Prostate gland (tissue), 2 donors: ENCODE data around the gene EHBP1. TPM values are rescaled to one million over a fixed set of nuclear protein-coding genes. Genes with fewer than 3 reads are reported as not detected.

ENCODE experiments used
- DNase-seq: peaks from one replicate; pipeline ENCODE4 v3.0.0-alpha.2; 2019; ENCODE audit warnings: low spot score
- H3K27ac ChIP-seq, 2 donors: fragments of 200-600 bp; sonication (generic); 2 replicates each; pipeline ENCODE4 v1.5.1; 2017 to 2019
- H3K27me3 ChIP-seq: fragments of 200-600 bp; sonication (generic); replicated peaks from 2 replicates; pipeline ENCODE4 v1.5.1; 2019; ENCODE audit not compliant: insufficient read depth
- H3K36me3 ChIP-seq, 2 donors: fragments of 200-600 bp; sonication (generic); 1 replicate in 1 of 2; 2 replicates in 1 of 2; pipeline versions ENCODE4 v1.5.1 to v1.8.1; 2017 to 2019
- H3K4me1 ChIP-seq: fragments of 200-600 bp; sonication (generic); replicated peaks from 2 replicates; pipeline ENCODE4 v1.5.1; 2019
- H3K4me3 ChIP-seq, 2 donors: fragments of 200-600 bp; sonication (generic); 2 replicates each; pipeline ENCODE4 v1.5.1; 2017 to 2019
- H3K9me3 ChIP-seq: fragments of 200-600 bp; sonication (generic); 2 replicates; pipeline ENCODE4 v1.5.1; 2017
- POLR2A ChIP-seq: fragments of 450-650 bp; IDR thresholded peaks from one replicate; pipeline ENCODE4 v1.6.1; 2016; ENCODE audit warnings: antibody characterized with exemption, mild to moderate bottlenecking
- POLR2AphosphoS5 ChIP-seq: sonication (generic); formaldehyde crosslinking; IDR thresholded peaks from one replicate; pipeline ENCODE4 v1.6.1; 2017; ENCODE audit warnings: antibody characterized with exemption
- WGBS: methylation state at CpG from one replicate; pipeline ENCODE4 v1.1.5; 2018; 5-methylcytosine and 5-hydroxymethylcytosine counted together
- intact Hi-C: fragments of 100-400 bp; cut with DNase I; formaldehyde crosslinking; loops from one replicate; pipeline ENCODE4 v1.14.2; 2022
- total RNA-seq, 2 donors: library from RNA; depleted of rRNA; stranded (reverse); fragments of >200 nt; gene quantifications; one replicate each; pipeline ENCODE4 v1.1.0, GENCODE V29; 2016
- TF ChIP-seq, protein P1 (sequence below), 4 experiments: fragments of 200-600 bp in 2 of 4; fragments of 450-650 bp in 2 of 4; sonication (generic) in 2 of 4; IDR thresholded peaks; 1 replicate in 3 of 4; 2 replicates in 1 of 4; pipeline ENCODE4 v1.5.1; 2016 to 2019; ENCODE audit warnings: antibody characterized with exemption in 4 of 4, mild to moderate bottlenecking in 2 of 4, moderate library complexity in 2 of 4

The EHBP1 gene
- total RNA-seq, 2 donors from 2014 or later = 26.5 to 30.3 TPM

DNA sequence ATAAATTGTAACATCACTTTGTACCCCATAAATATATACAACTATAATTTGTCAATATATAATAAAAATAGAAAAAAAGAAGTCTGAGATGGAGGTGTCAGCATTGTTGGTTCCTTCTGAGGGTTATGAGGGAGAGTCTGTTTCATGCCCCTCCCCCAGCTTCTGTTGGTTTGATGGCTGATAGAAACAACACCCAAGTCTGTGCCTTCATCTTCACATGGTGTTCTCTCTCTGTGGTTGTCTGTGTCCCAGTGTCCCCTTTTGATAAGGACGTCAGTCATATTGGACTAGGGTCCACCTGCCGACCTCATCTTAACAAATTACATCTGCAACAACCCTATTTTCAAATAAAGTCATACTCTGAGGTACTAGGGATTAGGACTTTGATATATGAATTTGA, 20.3 kb upstream of the EHBP1 start:
- no peaks in the 10 kb centered on the region for H3K36me3 ChIP-seq
- H3K9me3 ChIP-seq = no peaks in the 10 kb centered on the region
- no peak for DNase-seq
- intact Hi-C loops = no loop called here
- H3K4me1 ChIP-seq = no peaks in the 10 kb centered on the region
- no peak overlapping the region for H3K27ac ChIP-seq
- TF ChIP-seq POLR2AphosphoS5 (no peak), POLR2A (no peak)
- TF ChIP-seq, protein P1, sequence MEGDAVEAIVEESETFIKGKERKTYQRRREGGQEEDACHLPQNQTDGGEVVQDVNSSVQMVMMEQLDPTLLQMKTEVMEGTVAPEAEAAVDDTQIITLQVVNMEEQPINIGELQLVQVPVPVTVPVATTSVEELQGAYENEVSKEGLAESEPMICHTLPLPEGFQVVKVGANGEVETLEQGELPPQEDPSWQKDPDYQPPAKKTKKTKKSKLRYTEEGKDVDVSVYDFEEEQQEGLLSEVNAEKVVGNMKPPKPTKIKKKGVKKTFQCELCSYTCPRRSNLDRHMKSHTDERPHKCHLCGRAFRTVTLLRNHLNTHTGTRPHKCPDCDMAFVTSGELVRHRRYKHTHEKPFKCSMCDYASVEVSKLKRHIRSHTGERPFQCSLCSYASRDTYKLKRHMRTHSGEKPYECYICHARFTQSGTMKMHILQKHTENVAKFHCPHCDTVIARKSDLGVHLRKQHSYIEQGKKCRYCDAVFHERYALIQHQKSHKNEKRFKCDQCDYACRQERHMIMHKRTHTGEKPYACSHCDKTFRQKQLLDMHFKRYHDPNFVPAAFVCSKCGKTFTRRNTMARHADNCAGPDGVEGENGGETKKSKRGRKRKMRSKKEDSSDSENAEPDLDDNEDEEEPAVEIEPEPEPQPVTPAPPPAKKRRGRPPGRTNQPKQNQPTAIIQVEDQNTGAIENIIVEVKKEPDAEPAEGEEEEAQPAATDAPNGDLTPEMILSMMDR (IDR thresholded peaks at IDR 0.05) = no peak
- no peaks in the 10 kb centered on the region for H3K27me3 ChIP-seq
- 87% methylated on average over 2 of the region's 2 CpGs for WGBS
- H3K4me3 ChIP-seq = no peak overlapping the region

DNA sequence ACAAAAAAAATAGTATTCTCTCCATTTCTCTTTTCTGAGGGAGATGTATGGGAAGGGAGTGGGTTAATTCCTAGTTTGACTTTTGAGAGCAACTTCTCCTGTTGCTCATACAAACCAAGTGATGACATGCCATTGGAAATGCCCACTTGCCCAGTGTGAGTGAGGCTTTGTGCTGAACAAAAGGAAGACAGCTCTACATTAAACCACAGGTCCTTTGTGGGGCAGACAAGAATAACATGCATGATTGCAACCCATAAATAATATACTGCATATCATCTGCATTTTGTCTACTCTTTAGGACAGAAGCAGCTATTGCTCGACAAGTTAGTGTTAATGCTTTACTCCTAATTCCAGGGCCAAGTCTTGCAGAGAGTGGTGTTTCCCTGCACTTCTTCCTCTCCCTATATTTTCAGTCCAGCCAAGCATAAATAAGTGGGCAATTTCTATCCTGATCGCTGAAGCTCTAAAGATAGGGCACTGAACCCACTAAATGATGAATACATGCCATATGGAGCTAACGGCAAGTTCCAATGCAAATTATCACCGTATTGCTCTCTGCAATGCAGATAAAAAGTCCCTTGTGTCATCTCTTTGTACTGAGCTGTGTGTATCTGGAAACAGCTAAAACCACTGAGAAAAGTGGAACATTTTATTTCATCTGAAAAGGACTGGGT, 19.4 kb upstream of the EHBP1 start:
- Histone ChIP-seq H3K4me3 (no peak overlapping the region), H3K4me1 (no peaks in the 10 kb centered on the region), H3K9me3 (no peaks in the 10 kb centered on the region), H3K27me3 (no peaks in the 10 kb centered on the region), H3K36me3 (no peaks in the 10 kb centered on the region), H3K27ac (no peak overlapping the region)
- TF ChIP-seq POLR2AphosphoS5 (no peak), POLR2A (no peak)
- TF ChIP-seq, protein P1 (IDR thresholded peaks at IDR 0.05) = no peak
- 73% methylated on average over 4 of the region's 4 CpGs for WGBS
- DNase-seq = no peak
- intact Hi-C loops = no loop called here

DNA sequence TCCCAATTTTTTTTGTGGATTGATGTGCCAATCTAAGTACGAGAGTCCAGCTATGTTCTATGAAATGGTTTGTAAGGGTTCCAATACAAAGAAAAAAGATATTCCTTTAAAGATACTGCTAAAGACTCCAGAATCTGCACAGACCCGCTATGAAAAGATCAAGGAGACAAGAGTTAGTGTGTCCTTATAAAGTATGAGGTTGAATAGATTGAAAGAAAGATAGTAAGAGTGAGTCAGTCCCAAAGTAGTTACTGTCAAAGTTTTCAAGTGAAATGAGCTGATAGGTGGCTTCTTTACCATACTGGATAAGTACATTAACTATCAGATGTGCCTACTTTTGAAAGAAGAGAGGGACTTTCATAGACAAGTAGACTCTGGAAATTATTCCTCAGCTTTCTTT, 17.9 kb upstream of the EHBP1 start:
- Histone ChIP-seq H3K9me3 (no peaks in the 10 kb centered on the region), H3K27me3 (no peaks in the 10 kb centered on the region), H3K4me1 (no peaks in the 10 kb centered on the region), H3K27ac (no peak overlapping the region), H3K4me3 (no peak overlapping the region), H3K36me3 (no peaks in the 10 kb centered on the region)
- TF ChIP-seq POLR2AphosphoS5 (no peak), POLR2A (no peak)
- TF ChIP-seq, protein P1 (IDR thresholded peaks at IDR 0.05) = no peak
- no peak for DNase-seq
- WGBS = 13% methylated on average over 2 of the region's 2 CpGs
- intact Hi-C loops = no loop called here

DNA sequence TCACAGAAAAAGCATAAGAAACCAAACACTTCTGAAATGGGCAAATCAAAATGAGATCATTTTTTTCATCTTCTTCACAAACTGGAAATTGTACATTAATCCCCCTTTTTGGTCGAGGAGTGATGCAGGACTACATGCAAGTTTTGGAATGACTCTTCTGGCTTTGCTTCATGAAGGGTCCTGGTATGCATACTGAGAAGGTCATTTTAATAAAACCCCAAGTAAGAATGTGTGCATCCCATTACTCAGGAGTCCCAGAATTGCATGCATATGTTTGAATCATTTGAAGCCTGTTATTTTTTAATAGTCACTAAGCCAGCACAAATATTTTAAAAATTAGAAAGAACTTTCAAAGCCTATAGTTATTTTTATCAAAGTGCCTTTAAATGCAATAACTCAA, 16.7 kb upstream of the EHBP1 start:
- WGBS = 71% methylated on average over 1 of the region's 1 CpG
- Histone ChIP-seq H3K27ac (no peak overlapping the region), H3K27me3 (no peaks in the 10 kb centered on the region), H3K9me3 (no peaks in the 10 kb centered on the region), H3K4me3 (no peak overlapping the region), H3K36me3 (no peaks in the 10 kb centered on the region), H3K4me1 (no peaks in the 10 kb centered on the region)
- intact Hi-C loops = no loop called here
- TF ChIP-seq POLR2AphosphoS5 (no peak), POLR2A (no peak)
- TF ChIP-seq, protein P1 (IDR thresholded peaks at IDR 0.05) = no peak
- no peak for DNase-seq

DNA sequence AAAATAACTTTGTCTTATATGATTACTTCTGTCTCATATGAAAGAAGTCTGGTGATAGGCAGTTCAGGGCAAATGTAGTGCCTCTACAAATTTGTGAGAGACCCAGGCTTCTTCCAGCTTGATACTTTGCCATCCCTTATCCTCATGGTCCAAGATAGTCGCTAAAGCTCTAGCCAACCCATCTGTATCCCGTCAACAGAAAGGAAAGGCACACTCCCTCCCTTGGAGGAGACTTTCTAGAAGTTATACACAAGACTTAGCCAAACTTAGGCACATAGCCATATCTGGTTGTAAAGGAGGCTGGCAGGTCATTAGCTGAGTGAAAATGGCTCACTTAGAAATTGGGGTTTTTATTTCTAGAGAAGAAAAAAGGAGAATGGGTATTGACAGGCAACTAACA, 14.3 kb upstream of the EHBP1 start:
- no peak for DNase-seq
- Histone ChIP-seq H3K9me3 (no peaks in the 10 kb centered on the region), H3K27me3 (no peaks in the 10 kb centered on the region), H3K4me1 (no peaks in the 10 kb centered on the region), H3K27ac (no peak overlapping the region), H3K4me3 (no peak overlapping the region), H3K36me3 (no peaks in the 10 kb centered on the region)
- intact Hi-C loops = no loop called here
- no peak for TF ChIP-seq POLR2A
- no peak for TF ChIP-seq POLR2AphosphoS5
- TF ChIP-seq, protein P1 (IDR thresholded peaks at IDR 0.05) = no peak
- 65% methylated on average over 2 of the region's 2 CpGs for WGBS
